Subcutaneous preadipocyte (primary cell): ENCODE results near the gene MT1E. TPM values are rescaled to one million over a fixed set of nuclear protein-coding genes. Genes with fewer than 3 reads are reported as not detected.

ENCODE experiments used
- total RNA-seq: library from RNA; depleted of rRNA; stranded (reverse); fragments of >200 nt; gene quantifications from 2 replicates; pipeline ENCODE4 v1.2.3, GENCODE V29; 2012

The MT1E gene
- total RNA-seq: 226 and 355 TPM in 2 replicates

GRCh38 chr16:56625140-56625942, at the start of gene MT1E:
MT1E (plus strand) TSS chr16:56625781; CDS start chr16:56625852, 71 bp downstream.

GRCh38 chr16:56589141-56590039, 36.2 kb upstream of the MT1E start, which contains the start of gene MT3:
MT3 (plus strand) TSS chr16:56589528; CDS start chr16:56589591, 63 bp downstream.

GRCh38 chr16:56608043-56608875, 17.3 kb upstream of the MT1E start, which contains the start of gene MT2A:
MT2A (plus strand) TSS chr16:56608584; CDS start chr16:56608656, 72 bp downstream.

GRCh38 chr16:56632156-56632847, 6.7 kb downstream of the MT1E start, which contains the start of gene MT1M:
MT1M (plus strand) TSS chr16:56632659; CDS start chr16:56632732, 73 bp downstream.

GRCh38 chr16:56637814-56638750, 12.5 kb downstream of the MT1E start, which contains the start of gene MT1A:
MT1A (plus strand) TSS chr16:56638666; CDS start chr16:56638739, 73 bp downstream.

GRCh38 chr16:56651586-56651985, 26.0 kb downstream of the MT1E start, which contains the start of gene MT1B:
MT1B (plus strand) TSS chr16:56651886; CDS start chr16:56651954, 68 bp downstream.

GRCh38 chr16:56657555-56658326, 32.2 kb downstream of the MT1E start, which contains the start of gene MT1F:
MT1F (plus strand) TSS chr16:56657959; CDS start chr16:56658059, 100 bp downstream.

GRCh38 chr16:56667581-56668571, 42.3 kb downstream of the MT1E start, which contains the start of gene MT1G:
MT1G (minus strand) TSS chr16:56668065; CDS start chr16:56667993, 72 bp downstream.

GRCh38 chr16:56669005-56669839, 43.6 kb downstream of the MT1E start, which contains the start of gene MT1H:
MT1H (plus strand) TSS chr16:56669814; CDS start chr16:56669885, 71 bp downstream.

Other genes starting within 250 kb of the MT1E start
- gene AMFR, start 200.2 kb upstream of the MT1E start, total RNA-seq: 164 and 200 TPM in 2 replicates
- 55.1 and 80.3 TPM in 2 replicates for gene NUDT21, start 174.4 kb upstream of the MT1E start, total RNA-seq
- gene OGFOD1, start 174.2 kb upstream of the MT1E start, total RNA-seq: 61.0 and 66.1 TPM in 2 replicates
- gene BBS2, start 105.8 kb upstream of the MT1E start, total RNA-seq: 34.6 and 58.4 TPM in 2 replicates
- gene MT4, start 60.7 kb upstream of the MT1E start, total RNA-seq: not detected in 2 replicates
- not detected in 2 replicates for gene MT3, start 36.3 kb upstream of the MT1E start, total RNA-seq
- 369 and 405 TPM in 2 replicates for gene MT2A, start 17.2 kb upstream of the MT1E start, total RNA-seq
- 4.7 and 24.6 TPM in 2 replicates for gene MT1M, start 6.9 kb downstream of the MT1E start, total RNA-seq
- gene MT1A, start 12.9 kb downstream of the MT1E start, total RNA-seq: 11.1 and 17.6 TPM in 2 replicates
- not detected in 2 replicates for gene MT1B, start 26.1 kb downstream of the MT1E start, total RNA-seq
- gene MT1F, start 32.2 kb downstream of the MT1E start, total RNA-seq: 0.37 TPM in 1 of 2 replicates, not detected in the other
- gene MT1G, start 42.3 kb downstream of the MT1E start, total RNA-seq: 0.59 and 3.3 TPM in 2 replicates
- not detected in 2 replicates for gene MT1H, start 44.0 kb downstream of the MT1E start, total RNA-seq
- gene MT1X, start 56.7 kb downstream of the MT1E start, total RNA-seq: 116 and 429 TPM in 2 replicates
- gene NUP93, start 104.3 kb downstream of the MT1E start, total RNA-seq: 65.4 and 91.1 TPM in 2 replicates
- gene SLC12A3, start 239.4 kb downstream of the MT1E start, total RNA-seq: not detected in 2 replicates